H1 (cell line): Measurements from ENCODE around the gene PPP2R2D. TPM values are rescaled to one million over a fixed set of nuclear protein-coding genes. Genes with fewer than 3 reads are reported as not detected.

ENCODE experiments used
- CBX8 ChIP-seq: fragments of 300-800, 300-1000 bp; sonication (generic); IDR thresholded peaks from 2 replicates; pipeline ENCODE4 v1.7.1; 2016; ENCODE audit warnings: low read depth, low read length, borderline replicate concordance
- CTCF ChIP-seq, 3 experiments: IDR thresholded peaks; 1 replicate in 2 of 3; 2 replicates in 1 of 3; pipeline versions ENCODE4 v1.5.1 to v1.6.1; 2011; ENCODE audit warnings: low read length in 3 of 3, mild to moderate bottlenecking in 3 of 3, inconsistent platforms in 2 of 3, low read depth in 1 of 3, moderate library complexity in 1 of 3; ENCODE audit not compliant: insufficient read depth in 1 of 3; ENCODE audit errors: control extremely low read depth in 1 of 3
- TBP ChIP-seq: IDR thresholded peaks from 2 replicates; pipeline ENCODE4 v1.6.1; 2011; ENCODE audit warnings: low read depth, low read length, improper control_type of control experiment
- polyA plus RNA-seq, 7 experiments: library from polyadenylated mRNA; depleted of rRNA in 3 of 7; stranded (reverse) in 5 of 7; unstranded in 2 of 7; fragments of >200 nt in 5 of 7; fragments of 200-250 nt in 2 of 7; gene quantifications; 1 replicate in 5 of 7; 2 replicates in 1 of 7; 4 replicates in 1 of 7; pipeline versions ENCODE4 v1.2.1 to v1.2.3, GENCODE V29; 2011 to 2013; ENCODE audit warnings: missing spikeins in 2 of 7, mixed read lengths in 2 of 7
- total RNA-seq: library from RNA; stranded (reverse); fragmentation: NEBNext Ultra II Directional; extraction: Animal tissue kit (Norgen Biotek cat#: 25700); gene quantifications from 2 replicates; pipeline ENCODE4 v1.2.1, GENCODE V29; 2021

Gene PPP2R2D
- total and polyA plus RNA-seq, 2 of the 8 experiments (the other 6 are each of a cell fraction or from before 2014, with no cell fraction given): 25.4 to 32.8 TPM

GRCh38 chr10:131895116-131895515 is 5.7 kb upstream of the PPP2R2D start (continued):
- TF ChIP-seq CTCF (IDR thresholded peaks at IDR 0.05; ENCODE audit: control extremely low read depth in 1 of 3, insufficient read depth in 1 of 3, low read depth in 1 of 3, low read length in 3 of 3) (no peak), TBP (no peak), CBX8 (no peak)
